ENCODE data around the gene JTB.

DNA sequence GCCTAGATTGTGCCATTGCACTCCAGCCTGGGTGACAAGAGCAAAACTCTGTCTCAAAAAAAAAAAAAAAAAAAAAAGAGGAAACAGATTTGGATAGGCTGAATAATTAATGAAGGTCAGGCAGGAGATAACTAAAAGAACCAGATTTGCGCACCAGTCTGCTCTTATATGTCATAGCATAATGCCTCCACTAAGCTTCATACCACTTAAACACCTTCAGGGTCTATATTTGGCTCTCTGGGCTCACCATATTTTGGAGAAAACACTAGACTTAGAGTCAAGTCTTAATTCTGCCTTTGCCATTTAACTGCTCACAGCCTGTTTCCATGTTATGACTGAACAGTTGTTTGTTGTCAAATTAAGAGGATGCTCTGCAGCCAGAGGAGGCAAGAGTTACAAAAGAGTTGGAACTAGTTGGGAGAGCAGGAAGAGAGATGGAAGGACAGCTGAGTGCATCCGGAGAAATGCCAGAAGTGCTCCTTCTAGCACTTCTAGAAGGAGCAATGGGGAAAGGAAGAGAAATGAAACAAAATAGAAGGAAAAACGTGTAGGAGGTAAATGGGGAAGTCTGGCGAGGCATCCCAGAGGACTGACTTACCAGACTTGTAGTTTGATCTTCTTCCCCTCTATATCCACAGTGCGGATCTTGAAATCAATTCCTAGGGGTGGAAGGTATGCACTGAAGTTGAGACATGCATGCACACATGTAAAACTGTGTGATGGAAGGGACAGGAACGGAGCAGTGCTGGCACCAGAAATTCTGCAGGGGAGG, 6.8 kb upstream of the JTB start:
- no peak for TF ChIP-seq RAD21 (IDR thresholded peaks at IDR 0.05; ENCODE audit: low read depth)
- TF ChIP-seq YY1 (IDR thresholded peaks at IDR 0.05; ENCODE audit: low read depth) = no peak
- TF ChIP-seq, protein P1, sequence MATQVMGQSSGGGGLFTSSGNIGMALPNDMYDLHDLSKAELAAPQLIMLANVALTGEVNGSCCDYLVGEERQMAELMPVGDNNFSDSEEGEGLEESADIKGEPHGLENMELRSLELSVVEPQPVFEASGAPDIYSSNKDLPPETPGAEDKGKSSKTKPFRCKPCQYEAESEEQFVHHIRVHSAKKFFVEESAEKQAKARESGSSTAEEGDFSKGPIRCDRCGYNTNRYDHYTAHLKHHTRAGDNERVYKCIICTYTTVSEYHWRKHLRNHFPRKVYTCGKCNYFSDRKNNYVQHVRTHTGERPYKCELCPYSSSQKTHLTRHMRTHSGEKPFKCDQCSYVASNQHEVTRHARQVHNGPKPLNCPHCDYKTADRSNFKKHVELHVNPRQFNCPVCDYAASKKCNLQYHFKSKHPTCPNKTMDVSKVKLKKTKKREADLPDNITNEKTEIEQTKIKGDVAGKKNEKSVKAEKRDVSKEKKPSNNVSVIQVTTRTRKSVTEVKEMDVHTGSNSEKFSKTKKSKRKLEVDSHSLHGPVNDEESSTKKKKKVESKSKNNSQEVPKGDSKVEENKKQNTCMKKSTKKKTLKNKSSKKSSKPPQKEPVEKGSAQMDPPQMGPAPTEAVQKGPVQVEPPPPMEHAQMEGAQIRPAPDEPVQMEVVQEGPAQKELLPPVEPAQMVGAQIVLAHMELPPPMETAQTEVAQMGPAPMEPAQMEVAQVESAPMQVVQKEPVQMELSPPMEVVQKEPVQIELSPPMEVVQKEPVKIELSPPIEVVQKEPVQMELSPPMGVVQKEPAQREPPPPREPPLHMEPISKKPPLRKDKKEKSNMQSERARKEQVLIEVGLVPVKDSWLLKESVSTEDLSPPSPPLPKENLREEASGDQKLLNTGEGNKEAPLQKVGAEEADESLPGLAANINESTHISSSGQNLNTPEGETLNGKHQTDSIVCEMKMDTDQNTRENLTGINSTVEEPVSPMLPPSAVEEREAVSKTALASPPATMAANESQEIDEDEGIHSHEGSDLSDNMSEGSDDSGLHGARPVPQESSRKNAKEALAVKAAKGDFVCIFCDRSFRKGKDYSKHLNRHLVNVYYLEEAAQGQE (IDR thresholded peaks at IDR 0.05; ENCODE audit: low read depth) = no peak
- no peak for TF ChIP-seq EP300 (IDR thresholded peaks at IDR 0.05; ENCODE audit: borderline replicate concordance)
- no peak for TF ChIP-seq CEBPB (IDR thresholded peaks at IDR 0.05)
- TF ChIP-seq TCF12 (IDR thresholded peaks at IDR 0.05; ENCODE audit: low read depth) = no peak
- TF ChIP-seq, protein P2, sequence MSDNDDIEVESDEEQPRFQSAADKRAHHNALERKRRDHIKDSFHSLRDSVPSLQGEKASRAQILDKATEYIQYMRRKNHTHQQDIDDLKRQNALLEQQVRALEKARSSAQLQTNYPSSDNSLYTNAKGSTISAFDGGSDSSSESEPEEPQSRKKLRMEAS (IDR thresholded peaks at IDR 0.05) = no peak
- TF ChIP-seq EGR1 (IDR thresholded peaks at IDR 0.05) = no peak
